ENCODE data around the gene KLHL29. TPM values are rescaled to one million over a fixed set of nuclear protein-coding genes. Genes with fewer than 3 reads are reported as not detected.

KLHL29 gene
- total RNA-seq, 2 donors from 2014 or later: 1.0 to 2.4 TPM

DNA sequence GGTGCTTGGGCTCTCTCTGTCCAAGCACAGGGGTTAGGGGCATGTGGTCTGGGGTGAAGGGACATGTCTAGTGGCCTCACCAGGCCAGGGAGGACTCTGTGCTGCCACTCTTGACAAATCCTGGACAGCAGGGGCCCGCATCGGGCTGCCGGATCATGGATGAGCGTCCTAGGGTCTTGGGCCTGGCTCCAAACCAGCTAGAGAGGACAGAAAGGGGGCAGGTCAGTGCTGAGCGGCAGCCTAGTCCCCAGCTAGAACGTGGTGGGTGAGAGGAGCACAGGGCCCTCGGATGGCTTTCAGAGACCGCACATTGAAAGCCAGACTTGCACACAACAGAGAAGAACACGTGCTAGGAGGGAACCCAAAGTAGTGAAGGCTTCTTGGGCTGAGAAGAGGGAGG, 300.7 kb downstream of the KLHL29 start:
- H3K4me1 Mint-ChIP-seq: peaks cover 5% of the 10 kb centered on the region
- H3K9me3 Mint-ChIP-seq: no peaks in the 10 kb centered on the region
- H3K27me3 Mint-ChIP-seq (ENCODE audit: insufficient read depth): no peaks in the 10 kb centered on the region
- Histone ChIP-seq H3K27ac (ENCODE audit: low read depth, low read length) (no peak overlapping the region), H3K27me3 (ENCODE audit: control insufficient read depth, insufficient read depth, low read length, poor library complexity, severe bottlenecking) (no peaks in the 10 kb centered on the region), H3K4me3 (ENCODE audit: low read length) (no peak overlapping the region), H3K36me3 (ENCODE audit: control insufficient read depth, insufficient read depth, low read length) (no peaks in the 10 kb centered on the region), H3K9ac (ENCODE audit: extremely low read depth, low read length, poor library complexity, severe bottlenecking) (no peak overlapping the region), H3K4me1 (ENCODE audit: control insufficient read depth, insufficient read depth, low read length) (no peaks in the 10 kb centered on the region), H3K9me3 (ENCODE audit: control insufficient read depth, low read length) (no peaks in the 10 kb centered on the region)
- TF ChIP-seq, protein P1, sequence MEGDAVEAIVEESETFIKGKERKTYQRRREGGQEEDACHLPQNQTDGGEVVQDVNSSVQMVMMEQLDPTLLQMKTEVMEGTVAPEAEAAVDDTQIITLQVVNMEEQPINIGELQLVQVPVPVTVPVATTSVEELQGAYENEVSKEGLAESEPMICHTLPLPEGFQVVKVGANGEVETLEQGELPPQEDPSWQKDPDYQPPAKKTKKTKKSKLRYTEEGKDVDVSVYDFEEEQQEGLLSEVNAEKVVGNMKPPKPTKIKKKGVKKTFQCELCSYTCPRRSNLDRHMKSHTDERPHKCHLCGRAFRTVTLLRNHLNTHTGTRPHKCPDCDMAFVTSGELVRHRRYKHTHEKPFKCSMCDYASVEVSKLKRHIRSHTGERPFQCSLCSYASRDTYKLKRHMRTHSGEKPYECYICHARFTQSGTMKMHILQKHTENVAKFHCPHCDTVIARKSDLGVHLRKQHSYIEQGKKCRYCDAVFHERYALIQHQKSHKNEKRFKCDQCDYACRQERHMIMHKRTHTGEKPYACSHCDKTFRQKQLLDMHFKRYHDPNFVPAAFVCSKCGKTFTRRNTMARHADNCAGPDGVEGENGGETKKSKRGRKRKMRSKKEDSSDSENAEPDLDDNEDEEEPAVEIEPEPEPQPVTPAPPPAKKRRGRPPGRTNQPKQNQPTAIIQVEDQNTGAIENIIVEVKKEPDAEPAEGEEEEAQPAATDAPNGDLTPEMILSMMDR (conservative IDR thresholded peaks at IDR 0.05): no peak
- H3K4me3 Mint-ChIP-seq: no peak overlapping the region
- DNase-seq: no peak
- H3K27ac Mint-ChIP-seq: no peak overlapping the region
- no peaks in the 10 kb centered on the region for H3K36me3 Mint-ChIP-seq (ENCODE audit: low read depth)
- 93 to 96% methylated on average over 4 to 9 of the region's 9 CpGs for WGBS, 2 experiments (ENCODE audit: insufficient coverage in 1 of 2, insufficient read length in 1 of 2)

DNA sequence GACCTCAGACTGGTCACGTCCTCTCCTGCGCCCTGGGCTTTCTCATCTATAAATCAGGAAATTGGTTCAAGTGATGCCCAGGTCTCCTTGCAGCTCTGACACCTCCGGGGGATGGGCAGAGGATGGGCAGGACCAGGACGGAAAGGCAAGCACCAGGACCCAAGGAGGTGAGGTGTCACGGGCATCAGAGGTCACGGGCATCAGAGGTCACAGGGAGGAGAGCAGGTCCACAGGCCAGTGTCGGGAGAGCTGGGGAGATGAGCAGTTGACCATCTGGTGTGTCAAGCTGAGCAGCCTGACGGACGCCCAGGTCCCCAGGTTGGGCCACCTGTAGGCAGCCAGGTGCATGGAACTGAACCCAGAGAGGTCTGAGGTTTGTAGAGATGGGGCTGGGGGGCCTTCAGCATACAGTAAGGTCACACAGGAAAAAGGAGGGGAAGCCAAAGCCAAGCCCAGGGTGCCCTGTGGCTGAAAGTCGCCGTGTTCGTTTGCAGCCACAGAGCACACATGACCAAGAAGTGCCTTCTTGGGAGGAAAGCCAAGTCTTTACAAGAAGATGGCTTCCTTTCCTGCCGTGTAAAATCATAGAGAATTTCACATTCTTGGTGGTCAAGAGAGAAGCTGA, 301.5 kb downstream of the KLHL29 start:
- no peak overlapping the region for H3K4me3 Mint-ChIP-seq
- H3K27me3 ChIP-seq (ENCODE audit: control insufficient read depth, insufficient read depth, low read length, poor library complexity, severe bottlenecking): no peaks in the 10 kb centered on the region
- H3K27ac Mint-ChIP-seq: no peak overlapping the region
- no peak overlapping the region for H3K4me3 ChIP-seq (ENCODE audit: low read length)
- 93 to 98% methylated on average over 9 to 13 of the region's 13 CpGs for WGBS, 2 experiments (ENCODE audit: insufficient coverage in 1 of 2, insufficient read length in 1 of 2)
- peaks cover 2% of the 10 kb centered on the region for H3K36me3 Mint-ChIP-seq (ENCODE audit: low read depth)
- no peaks in the 10 kb centered on the region for H3K4me1 ChIP-seq (ENCODE audit: control insufficient read depth, insufficient read depth, low read length)
- no peaks in the 10 kb centered on the region for H3K9me3 Mint-ChIP-seq
- H3K9me3 ChIP-seq (ENCODE audit: control insufficient read depth, low read length): no peaks in the 10 kb centered on the region
- H3K4me1 Mint-ChIP-seq: peaks cover 5% of the 10 kb centered on the region
- H3K27ac ChIP-seq (ENCODE audit: low read depth, low read length): no peak overlapping the region
- no peaks in the 10 kb centered on the region for H3K36me3 ChIP-seq (ENCODE audit: control insufficient read depth, insufficient read depth, low read length)
- TF ChIP-seq, protein P1 (conservative IDR thresholded peaks at IDR 0.05): no peak
- no peaks in the 10 kb centered on the region for H3K27me3 Mint-ChIP-seq (ENCODE audit: insufficient read depth)
- no peak for DNase-seq
- H3K9ac ChIP-seq (ENCODE audit: extremely low read depth, low read length, poor library complexity, severe bottlenecking): no peak overlapping the region

DNA sequence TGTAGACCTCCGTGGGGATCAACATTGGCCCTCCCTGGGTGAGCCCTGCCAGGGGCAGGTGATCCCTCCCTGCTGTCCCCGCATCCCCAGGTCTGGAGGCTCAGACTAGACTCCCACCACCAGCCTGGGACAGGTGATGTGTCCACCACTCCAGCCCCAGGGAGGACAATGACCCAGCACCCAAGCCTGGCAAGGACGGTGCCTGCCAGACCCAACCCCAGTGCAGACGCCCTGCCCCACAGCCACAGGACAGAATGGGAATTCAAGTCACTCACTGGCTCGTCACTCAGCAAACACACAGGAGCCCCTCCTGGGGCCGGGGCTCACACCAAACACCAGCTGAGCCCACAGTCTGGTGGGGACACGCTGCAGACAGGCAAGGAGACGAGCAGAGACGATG, 302.2 kb downstream of the KLHL29 start:
- TF ChIP-seq, protein P1 (conservative IDR thresholded peaks at IDR 0.05): no peak
- 94% methylated on average over 9 of the region's 9 CpGs; no CpG with 5 or more reads in 1 of the 2 experiments for WGBS, 2 experiments (ENCODE audit: insufficient coverage in 1 of 2, insufficient read length in 1 of 2)
- no peak overlapping the region for H3K27ac Mint-ChIP-seq
- H3K27ac ChIP-seq (ENCODE audit: low read depth, low read length): no peak overlapping the region
- DNase-seq: no peak
- peaks cover 5% of the 10 kb centered on the region for H3K4me1 Mint-ChIP-seq
- no peaks in the 10 kb centered on the region for H3K27me3 Mint-ChIP-seq (ENCODE audit: insufficient read depth)
- no peaks in the 10 kb centered on the region for H3K9me3 ChIP-seq (ENCODE audit: control insufficient read depth, low read length)
- H3K4me1 ChIP-seq (ENCODE audit: control insufficient read depth, insufficient read depth, low read length): no peaks in the 10 kb centered on the region
- H3K9ac ChIP-seq (ENCODE audit: extremely low read depth, low read length, poor library complexity, severe bottlenecking): no peak overlapping the region
- no peaks in the 10 kb centered on the region for H3K36me3 ChIP-seq (ENCODE audit: control insufficient read depth, insufficient read depth, low read length)
- H3K27me3 ChIP-seq (ENCODE audit: control insufficient read depth, insufficient read depth, low read length, poor library complexity, severe bottlenecking): no peaks in the 10 kb centered on the region
- no peak overlapping the region for H3K4me3 Mint-ChIP-seq
- peaks cover 2% of the 10 kb centered on the region for H3K36me3 Mint-ChIP-seq (ENCODE audit: low read depth)
- H3K9me3 Mint-ChIP-seq: no peaks in the 10 kb centered on the region
- H3K4me3 ChIP-seq (ENCODE audit: low read length): no peak overlapping the region

Data from endodermal cell (in vitro differentiated cells).